Smooth muscle cell (in vitro differentiated cells): ENCODE results near the gene TPSAB1. TPM values are rescaled to one million over a fixed set of nuclear protein-coding genes. Genes with fewer than 3 reads are reported as not detected.

ENCODE experiments used
- DNase-seq: peaks from one replicate; lab custom pipeline; 2025; ENCODE audit not compliant: unreplicated experiment; lab: John Stamatoyannopoulos, UW
- H2AFZ ChIP-seq: fragments of 200-600 bp; sonication (generic); 2 replicates; pipeline ENCODE4 v1.6.0; 2016; ENCODE audit warnings: antibody characterized with exemption, low read depth, mild to moderate bottlenecking
- H3F3A ChIP-seq: fragments of 200-600 bp; sonication (generic); 2 replicates; pipeline ENCODE4 v1.6.0; 2017; ENCODE audit warnings: antibody characterized with exemption, low read depth
- H3K27ac ChIP-seq: fragments of 200-600 bp; sonication (generic); 2 replicates; pipeline ENCODE4 v1.5.1; 2016; ENCODE audit warnings: low read depth, mild to moderate bottlenecking
- H3K27me3 ChIP-seq: fragments of 200-600 bp; sonication (generic); 2 replicates; pipeline ENCODE4 v1.6.1; 2016; ENCODE audit warnings: low read depth, mild to moderate bottlenecking
- H3K36me3 ChIP-seq: fragments of 200-600 bp; sonication (generic); 2 replicates; pipeline ENCODE4 v1.5.1; 2016; ENCODE audit warnings: low read depth
- H3K4me1 ChIP-seq: fragments of 200-600 bp; sonication (generic); 2 replicates; pipeline ENCODE4 v1.5.1; 2016; ENCODE audit warnings: low read depth
- H3K4me2 ChIP-seq: fragments of 200-600 bp; sonication (generic); 2 replicates; pipeline ENCODE4 v1.6.0; 2016; ENCODE audit warnings: mild to moderate bottlenecking
- H3K4me3 ChIP-seq: fragments of 200-600 bp; sonication (generic); 2 replicates; pipeline ENCODE4 v1.5.1; 2016; ENCODE audit warnings: mild to moderate bottlenecking
- H3K79me2 ChIP-seq: fragments of 200-600 bp; sonication (generic); 2 replicates; pipeline ENCODE4 v1.6.0; 2016; ENCODE audit warnings: low read depth, mild to moderate bottlenecking
- H3K9ac ChIP-seq: fragments of 200-600 bp; sonication (generic); 2 replicates; pipeline ENCODE4 v1.6.0; 2016; ENCODE audit warnings: low read depth
- H3K9me3 ChIP-seq: fragments of 200-600 bp; sonication (generic); replicated peaks from 2 replicates; pipeline ENCODE4 v1.5.1; 2016; ENCODE audit warnings: low read depth
- H4K20me1 ChIP-seq: fragments of 200-600 bp; sonication (generic); 2 replicates; pipeline ENCODE4 v1.6.0; 2016; ENCODE audit warnings: low read depth
- WGBS: methylation state at CpG from one replicate; pipeline ENCODE4 v1.1.7; 2016; ENCODE audit warnings: low lambda C conversion rate; 5-methylcytosine and 5-hydroxymethylcytosine counted together
- polyA plus RNA-seq: library from polyadenylated mRNA; unstranded; fragments of >200 nt; fragmentation: Nextera tagmentation; extraction: Ambion mirVana; gene quantifications from 2 replicates; pipeline ENCODE4 v1.2.1, GENCODE V29; 2016
- total RNA-seq: library from RNA; depleted of rRNA; stranded (reverse); fragments of >200 nt; gene quantifications from 2 replicates; pipeline ENCODE4 v1.2.3, GENCODE V29; 2014
- TF ChIP-seq, protein P1 (sequence below): fragments of 200-600 bp; sonication (generic); IDR thresholded peaks from 2 replicates; pipeline ENCODE4 v1.5.1; 2017; ENCODE audit warnings: borderline replicate concordance, mild to moderate bottlenecking, antibody characterized with exemption; ENCODE audit not compliant: insufficient read depth, poor library complexity, severe bottlenecking

Gene TPSAB1
- total and polyA plus RNA-seq, 2 experiments from 2014 or later = not detected

- H3K9ac ChIP-seq = no peak overlapping the region
- H3K79me2 ChIP-seq = no peaks in the 10 kb centered on the region
- no peak for DNase-seq
- no peak overlapping the region for H2AFZ ChIP-seq
- no peaks in the 10 kb centered on the region for H3K9me3 ChIP-seq
- WGBS = 97% methylated on average over 38 of the region's 38 CpGs
- H3K4me1 ChIP-seq = no peaks in the 10 kb centered on the region
- H3K36me3 ChIP-seq = no peaks in the 10 kb centered on the region
- H3F3A ChIP-seq = no peaks in the 10 kb centered on the region
- no peaks in the 10 kb centered on the region for H4K20me1 ChIP-seq
- H3K4me2 ChIP-seq = no peak overlapping the region
- H3K27me3 ChIP-seq = no peaks in the 10 kb centered on the region
- H3K27ac ChIP-seq = no peak overlapping the region
- TF ChIP-seq, protein P1, sequence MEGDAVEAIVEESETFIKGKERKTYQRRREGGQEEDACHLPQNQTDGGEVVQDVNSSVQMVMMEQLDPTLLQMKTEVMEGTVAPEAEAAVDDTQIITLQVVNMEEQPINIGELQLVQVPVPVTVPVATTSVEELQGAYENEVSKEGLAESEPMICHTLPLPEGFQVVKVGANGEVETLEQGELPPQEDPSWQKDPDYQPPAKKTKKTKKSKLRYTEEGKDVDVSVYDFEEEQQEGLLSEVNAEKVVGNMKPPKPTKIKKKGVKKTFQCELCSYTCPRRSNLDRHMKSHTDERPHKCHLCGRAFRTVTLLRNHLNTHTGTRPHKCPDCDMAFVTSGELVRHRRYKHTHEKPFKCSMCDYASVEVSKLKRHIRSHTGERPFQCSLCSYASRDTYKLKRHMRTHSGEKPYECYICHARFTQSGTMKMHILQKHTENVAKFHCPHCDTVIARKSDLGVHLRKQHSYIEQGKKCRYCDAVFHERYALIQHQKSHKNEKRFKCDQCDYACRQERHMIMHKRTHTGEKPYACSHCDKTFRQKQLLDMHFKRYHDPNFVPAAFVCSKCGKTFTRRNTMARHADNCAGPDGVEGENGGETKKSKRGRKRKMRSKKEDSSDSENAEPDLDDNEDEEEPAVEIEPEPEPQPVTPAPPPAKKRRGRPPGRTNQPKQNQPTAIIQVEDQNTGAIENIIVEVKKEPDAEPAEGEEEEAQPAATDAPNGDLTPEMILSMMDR = no peak
- no peak overlapping the region for H3K4me3 ChIP-seq
These were observed 40.4 kb upstream of the TPSAB1 start for GRCh38 chr16:1200014-1200627.

DNA sequence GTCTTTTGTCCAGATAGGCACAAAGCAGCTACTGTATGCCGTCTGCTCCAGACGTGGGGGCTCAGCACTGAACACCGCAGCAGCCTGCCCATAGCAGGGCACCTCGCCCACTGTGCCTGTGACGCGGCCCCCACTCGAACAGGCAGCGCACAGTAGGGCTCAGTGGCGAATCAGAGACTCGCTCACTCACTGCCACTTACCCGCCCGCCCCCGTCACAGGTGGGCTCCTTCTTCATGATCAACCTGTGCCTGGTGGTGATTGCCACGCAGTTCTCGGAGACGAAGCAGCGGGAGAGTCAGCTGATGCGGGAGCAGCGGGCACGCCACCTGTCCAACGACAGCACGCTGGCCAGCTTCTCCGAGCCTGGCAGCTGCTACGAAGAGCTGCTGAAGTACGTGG lies 39.1 kb upstream of the TPSAB1 start:
- Histone ChIP-seq H4K20me1 (no peaks in the 10 kb centered on the region), H3K27me3 (no peaks in the 10 kb centered on the region), H3K9me3 (no peaks in the 10 kb centered on the region), H3K36me3 (no peaks in the 10 kb centered on the region), H3K9ac (no peak overlapping the region), H2AFZ (no peak overlapping the region), H3K27ac (no peak overlapping the region), H3K4me3 (no peak overlapping the region), H3K79me2 (no peaks in the 10 kb centered on the region), H3F3A (no peaks in the 10 kb centered on the region), H3K4me1 (no peaks in the 10 kb centered on the region), H3K4me2 (no peak overlapping the region)
- TF ChIP-seq, protein P1 = no peak
- WGBS = 97% methylated on average over 24 of the region's 25 CpGs
- DNase-seq = no peak

DNA sequence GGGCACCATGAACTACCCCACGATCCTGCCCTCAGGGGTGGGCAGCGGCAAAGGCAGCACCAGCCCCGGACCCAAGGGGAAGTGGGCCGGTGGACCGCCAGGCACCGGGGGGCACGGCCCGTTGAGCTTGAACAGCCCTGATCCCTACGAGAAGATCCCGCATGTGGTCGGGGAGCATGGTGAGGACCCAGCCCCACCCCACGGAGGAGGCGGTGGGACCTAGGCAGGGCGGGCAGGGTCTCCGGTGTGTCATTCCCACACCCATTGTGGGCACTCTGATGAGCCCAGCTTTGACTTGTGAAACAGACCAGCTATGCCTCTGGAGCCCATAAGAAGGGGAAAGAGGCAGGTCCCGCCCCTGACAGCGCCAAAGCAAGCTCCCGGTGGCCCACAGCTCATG lies 38.2 kb upstream of the TPSAB1 start:
- H3K36me3 ChIP-seq = no peaks in the 10 kb centered on the region
- no peaks in the 10 kb centered on the region for H4K20me1 ChIP-seq
- no peaks in the 10 kb centered on the region for H3F3A ChIP-seq
- no peak overlapping the region for H3K4me2 ChIP-seq
- no peak overlapping the region for H2AFZ ChIP-seq
- H3K79me2 ChIP-seq = no peaks in the 10 kb centered on the region
- H3K27me3 ChIP-seq = no peaks in the 10 kb centered on the region
- no peaks in the 10 kb centered on the region for H3K9me3 ChIP-seq
- DNase-seq = no peak
- no peak overlapping the region for H3K4me3 ChIP-seq
- H3K9ac ChIP-seq = no peak overlapping the region
- TF ChIP-seq, protein P1 = no peak
- 94% methylated on average over 18 of the region's 18 CpGs for WGBS
- H3K27ac ChIP-seq = no peak overlapping the region
- no peaks in the 10 kb centered on the region for H3K4me1 ChIP-seq

DNA sequence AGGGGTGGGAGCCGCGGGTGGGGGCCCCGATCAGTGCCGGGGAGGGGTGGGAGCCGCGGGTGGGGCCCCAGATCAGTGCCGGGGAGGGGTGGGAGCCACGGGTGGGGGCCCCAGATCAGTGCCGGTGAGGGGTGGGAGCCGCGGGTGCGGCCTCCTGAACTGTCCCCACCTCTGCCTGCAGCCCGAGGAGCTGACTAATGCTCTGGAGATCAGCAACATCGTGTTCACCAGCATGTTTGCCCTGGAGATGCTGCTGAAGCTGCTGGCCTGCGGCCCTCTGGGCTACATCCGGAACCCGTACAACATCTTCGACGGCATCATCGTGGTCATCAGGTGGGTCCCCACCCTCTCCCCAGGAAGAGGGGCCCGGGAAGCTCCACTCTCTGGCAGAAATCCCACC lies 35.6 kb upstream of the TPSAB1 start:
- Histone ChIP-seq H3K79me2 (no peaks in the 10 kb centered on the region), H4K20me1 (no peaks in the 10 kb centered on the region), H3K36me3 (no peaks in the 10 kb centered on the region), H3K27ac (no peak overlapping the region), H3K4me3 (no peak overlapping the region), H3K4me2 (no peak overlapping the region), H3K9me3 (no peaks in the 10 kb centered on the region), H3K4me1 (no peaks in the 10 kb centered on the region), H3F3A (no peaks in the 10 kb centered on the region), H2AFZ (no peak overlapping the region), H3K9ac (no peak overlapping the region), H3K27me3 (no peaks in the 10 kb centered on the region)
- TF ChIP-seq, protein P1 = no peak
- 92% methylated on average over 9 of the region's 21 CpGs for WGBS
- no peak for DNase-seq
